DOHH2 (cell line): ENCODE data around the gene B4GALT4.

Experiments used
- H3F3A ChIP-seq: fragments of 200-600 bp; sonication (generic), shearing (Covaris generic); 2 replicates; pipeline ENCODE4 v1.6.0; 2016; ENCODE audit warnings: antibody characterized with exemption, mild to moderate bottlenecking; ENCODE audit not compliant: control insufficient read depth, insufficient read depth
- H3K27ac ChIP-seq: fragments of 200-600 bp; sonication (generic); 2 replicates; pipeline ENCODE4 v1.5.1; 2014; ENCODE audit warnings: low read depth, mild to moderate bottlenecking, low read length, moderate library complexity
- H3K27me3 ChIP-seq: fragments of 200-600 bp; sonication (generic); 2 replicates; pipeline ENCODE4 v1.6.1; 2014; ENCODE audit warnings: mild to moderate bottlenecking, low read length, mixed read lengths; ENCODE audit not compliant: control insufficient read depth
- H3K36me3 ChIP-seq: fragments of 200-600 bp; sonication (generic); 2 replicates; pipeline ENCODE4 v1.6.1; 2014; ENCODE audit warnings: mild to moderate bottlenecking, low read length, moderate library complexity, mixed read lengths; ENCODE audit not compliant: control insufficient read depth
- H3K4me1 ChIP-seq: fragments of 200-600 bp; sonication (generic); 2 replicates; pipeline ENCODE4 v1.6.1; 2014; ENCODE audit warnings: mild to moderate bottlenecking, low read length, mixed read lengths; ENCODE audit not compliant: control insufficient read depth
- H3K4me2 ChIP-seq: fragments of 200-600 bp; sonication (generic); 2 replicates; pipeline ENCODE4 v1.6.0; 2014; ENCODE audit warnings: mild to moderate bottlenecking, low read length, moderate library complexity
- H3K4me3 ChIP-seq: fragments of 200-600 bp; sonication (generic); 2 replicates; pipeline ENCODE4 v1.5.1; 2014; ENCODE audit warnings: mild to moderate bottlenecking, low read length, mixed read lengths
- H3K79me2 ChIP-seq: fragments of 200-600 bp; sonication (generic); 2 replicates; pipeline ENCODE4 v1.6.1; 2014; ENCODE audit warnings: mild to moderate bottlenecking, low read length, mixed read lengths; ENCODE audit not compliant: control insufficient read depth
- H3K9me2 ChIP-seq: fragments of 200-600 bp; sonication (generic); replicated peaks from 2 replicates; pipeline ENCODE4 v1.6.1; 2014; ENCODE audit warnings: mild to moderate bottlenecking, low read length, mixed read lengths; ENCODE audit not compliant: control insufficient read depth
- H3K9me3 ChIP-seq: fragments of 200-600 bp; sonication (generic); 2 replicates; pipeline ENCODE4 v1.6.1; 2014; ENCODE audit warnings: antibody characterized with exemption, low read length, mixed read lengths; ENCODE audit not compliant: control insufficient read depth, insufficient read depth
- H4K20me1 ChIP-seq: fragments of 200-600 bp; sonication (generic); 2 replicates; pipeline ENCODE4 v1.6.0; 2014; ENCODE audit warnings: low read depth, mild to moderate bottlenecking, antibody characterized with exemption, low read length, moderate library complexity; ENCODE audit not compliant: control insufficient read depth, insufficient read depth
- CTCF ChIP-seq: fragments of 200-600 bp; sonication (generic); IDR thresholded peaks from one replicate; pipeline ENCODE4 v1.5.1; 2014; ENCODE audit warnings: antibody characterized with exemption, mild to moderate bottlenecking, low read depth, low read length; ENCODE audit not compliant: poor library complexity, severe bottlenecking
- EZH2phosphoT487 ChIP-seq: fragments of 200-600 bp; sonication (generic); IDR thresholded peaks from 2 replicates; pipeline ENCODE4 v1.6.1; 2017; ENCODE audit warnings: borderline replicate concordance, mild to moderate bottlenecking, antibody characterized with exemption, low read length, moderate library complexity, mixed read lengths

Gene B4GALT4

GRCh38 chr3:119184111-119184510, 56.6 kb downstream of the B4GALT4 start:
- Histone ChIP-seq H3K27ac (no peak overlapping the region), H3K4me3 (no peak overlapping the region), H4K20me1 (no peaks in the 10 kb centered on the region), H3K36me3 (no peaks in the 10 kb centered on the region), H3K9me3 (no peaks in the 10 kb centered on the region), H3K27me3 (no peaks in the 10 kb centered on the region), H3K9me2 (no peaks in the 10 kb centered on the region), H3K79me2 (no peaks in the 10 kb centered on the region), H3K4me2 (no peak overlapping the region), H3F3A (no peaks in the 10 kb centered on the region), H3K4me1 (no peaks in the 10 kb centered on the region)
- TF ChIP-seq EZH2phosphoT487 (no peak), CTCF (no peak)

DNA sequence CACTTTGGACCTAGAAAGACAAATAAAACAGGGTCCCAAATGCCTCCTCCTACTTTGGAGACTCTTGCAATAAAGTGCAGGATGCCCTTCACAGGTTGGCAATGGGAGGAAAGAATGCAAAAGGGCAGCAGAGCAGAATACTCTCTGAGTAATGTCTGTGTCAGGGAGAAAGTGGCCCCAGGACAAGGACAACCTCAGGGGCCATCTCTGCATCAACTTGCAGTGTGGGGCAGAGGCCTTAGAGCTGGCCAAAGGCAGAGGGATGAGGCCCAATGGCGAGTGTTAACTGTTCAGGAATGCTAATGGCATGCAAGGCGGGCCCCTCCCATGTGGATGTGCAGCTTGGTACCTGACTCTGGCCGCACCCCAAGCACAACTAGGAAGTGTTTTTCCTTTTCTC, 58.9 kb downstream of the B4GALT4 start:
- Histone ChIP-seq H3K4me3 (no peak overlapping the region), H3K79me2 (no peaks in the 10 kb centered on the region), H3K4me1 (no peaks in the 10 kb centered on the region), H3F3A (no peaks in the 10 kb centered on the region), H3K9me2 (no peaks in the 10 kb centered on the region), H3K36me3 (no peaks in the 10 kb centered on the region), H3K9me3 (no peaks in the 10 kb centered on the region), H4K20me1 (no peaks in the 10 kb centered on the region), H3K4me2 (no peak overlapping the region), H3K27ac (no peak overlapping the region), H3K27me3 (no peaks in the 10 kb centered on the region)
- TF ChIP-seq CTCF (no peak), EZH2phosphoT487 (no peak)

GRCh38 chr3:119177321-119177720, 63.4 kb downstream of the B4GALT4 start:
- no peaks in the 10 kb centered on the region for H3K9me3 ChIP-seq
- no peak overlapping the region for H3K4me3 ChIP-seq
- no peaks in the 10 kb centered on the region for H3K79me2 ChIP-seq
- no peaks in the 10 kb centered on the region for H3K9me2 ChIP-seq
- H3F3A ChIP-seq = no peaks in the 10 kb centered on the region
- H4K20me1 ChIP-seq = no peaks in the 10 kb centered on the region
- no peak overlapping the region for H3K27ac ChIP-seq
- H3K27me3 ChIP-seq = no peaks in the 10 kb centered on the region
- no peaks in the 10 kb centered on the region for H3K36me3 ChIP-seq
- H3K4me1 ChIP-seq = no peaks in the 10 kb centered on the region
- TF ChIP-seq EZH2phosphoT487 (no peak), CTCF (no peak)
- no peak overlapping the region for H3K4me2 ChIP-seq

DNA sequence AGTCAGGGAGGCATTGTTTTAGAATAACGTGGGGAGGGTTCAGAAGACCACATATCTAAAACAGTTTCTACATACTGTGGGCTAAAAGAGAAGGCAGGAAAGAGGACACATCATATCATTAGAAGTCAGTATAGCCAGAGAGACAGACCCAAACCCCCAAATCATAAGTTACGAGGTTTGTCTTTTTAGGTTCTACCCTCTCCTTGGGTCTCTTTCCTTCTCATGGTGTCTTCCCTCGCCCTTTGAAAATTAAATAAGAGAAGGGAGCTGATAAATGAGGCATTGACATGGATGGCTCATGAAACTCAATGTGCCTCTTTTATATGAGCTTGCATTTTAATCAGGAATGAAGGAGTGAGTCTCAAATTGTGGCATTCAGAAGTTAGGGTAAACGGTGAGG, 63.9 kb downstream of the B4GALT4 start:
- Histone ChIP-seq H3K9me2 (no peaks in the 10 kb centered on the region), H3K27me3 (no peaks in the 10 kb centered on the region), H3K9me3 (no peaks in the 10 kb centered on the region), H3K36me3 (no peaks in the 10 kb centered on the region), H3K4me1 (no peaks in the 10 kb centered on the region), H4K20me1 (no peaks in the 10 kb centered on the region), H3K79me2 (no peaks in the 10 kb centered on the region), H3K27ac (no peak overlapping the region), H3K4me3 (no peak overlapping the region), H3K4me2 (no peak overlapping the region), H3F3A (no peaks in the 10 kb centered on the region)
- TF ChIP-seq CTCF (no peak), EZH2phosphoT487 (no peak)
